ENCODE results near the gene LTB4R2.

The LTB4R2 gene

DNA sequence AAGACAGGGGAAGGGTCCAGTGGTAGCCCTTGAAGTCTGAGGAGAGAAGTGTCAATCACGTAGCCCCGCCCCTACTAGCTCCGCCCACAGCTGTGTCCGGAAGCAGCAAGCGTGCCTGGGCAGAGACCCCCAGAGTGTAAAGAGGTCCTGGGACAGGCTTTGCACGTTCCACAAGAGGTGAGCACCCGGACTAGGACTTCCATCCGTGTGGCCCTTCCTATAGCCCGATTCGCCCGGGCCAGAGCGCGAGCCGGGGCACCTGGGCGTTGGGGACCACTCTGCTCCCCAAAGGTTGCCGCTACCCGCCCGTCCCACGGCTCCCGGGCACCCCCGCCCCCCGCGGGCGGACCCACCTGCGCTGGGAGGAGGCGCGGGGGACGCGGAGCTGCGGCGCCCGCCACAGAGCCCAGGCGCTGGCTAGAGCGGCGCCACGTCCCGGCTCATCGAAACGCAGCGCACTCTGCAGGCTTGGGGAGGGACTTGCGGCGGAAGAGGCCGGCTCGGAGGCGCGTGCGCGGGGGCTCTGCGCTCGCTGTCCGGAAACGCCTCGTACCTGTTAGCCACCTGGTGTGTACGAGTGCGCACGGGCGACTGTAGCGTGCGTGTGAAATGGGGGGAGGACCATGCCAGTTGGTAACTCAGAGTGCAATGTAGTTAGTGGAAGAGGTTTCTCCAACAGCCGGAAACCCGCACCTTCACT lies 38.7 kb upstream of the LTB4R2 start, which contains the start of gene RABGGTA (continued):
- TF ChIP-seq ZNF473 (tag by site-specific recombination; IDR thresholded peaks at IDR 0.05) (no peak), ZNF747 (tag by site-specific recombination; IDR thresholded peaks at IDR 0.05) (no peak), KLF7 (tag by site-specific recombination; IDR thresholded peaks at IDR 0.05; ENCODE audit: borderline replicate concordance) (0 out of 2 replicates have a peak, but pooled peaks have one; percentile 28), OVOL3 (tag by site-specific recombination; IDR thresholded peaks at IDR 0.05) (no peak), ZNF529 (tag by site-specific recombination; IDR thresholded peaks at IDR 0.05; ENCODE audit: insufficient replicate concordance) (no peak), ZNF132 (tag by site-specific recombination; IDR thresholded peaks at IDR 0.05; ENCODE audit: borderline replicate concordance) (no peak), ZBTB1 (tag by site-specific recombination; IDR thresholded peaks at IDR 0.05) (peak; percentile 29; the same call in 1 of the 2 replicates), ZNF292 (tag by site-specific recombination; IDR thresholded peaks at IDR 0.05; ENCODE audit: borderline replicate concordance, low read depth) (no peak), GLI4 (tag by site-specific recombination; IDR thresholded peaks at IDR 0.05) (no peak), BCL11B (tag by site-specific recombination; IDR thresholded peaks at IDR 0.05; ENCODE audit: low read depth) (no peak), ZNF2 (tag by site-specific recombination; IDR thresholded peaks at IDR 0.05) (peak; percentile 37; the same call in 1 of the 2 replicates), ZNF777 (tag by site-specific recombination; IDR thresholded peaks at IDR 0.05; ENCODE audit: borderline replicate concordance) (no peak), ZNF701 (tag by site-specific recombination; IDR thresholded peaks at IDR 0.05) (no peak), ZNF10 (tag by site-specific recombination; IDR thresholded peaks at IDR 0.05) (no peak), ZNF394 (tag by site-specific recombination; IDR thresholded peaks at IDR 0.05; ENCODE audit: borderline replicate concordance) (0 out of 2 replicates have a peak, but pooled peaks have one; percentile 49), GLIS2 (tag by site-specific recombination; IDR thresholded peaks at IDR 0.05) (peak; percentile 91), ZFHX2 (tag by site-specific recombination; conservative IDR thresholded peaks at IDR 0.05) (peak; percentile 75), ZNF623 (tag by site-specific recombination; IDR thresholded peaks at IDR 0.05) (no peak), BCL11A (tag by site-specific recombination; IDR thresholded peaks at IDR 0.05; ENCODE audit: low read depth) (no peak), HOXD13 (CRISPR knock-in tag; IDR thresholded peaks at IDR 0.05; ENCODE audit: borderline replicate concordance) (no peak)
- TF ChIP-seq, protein P1, sequence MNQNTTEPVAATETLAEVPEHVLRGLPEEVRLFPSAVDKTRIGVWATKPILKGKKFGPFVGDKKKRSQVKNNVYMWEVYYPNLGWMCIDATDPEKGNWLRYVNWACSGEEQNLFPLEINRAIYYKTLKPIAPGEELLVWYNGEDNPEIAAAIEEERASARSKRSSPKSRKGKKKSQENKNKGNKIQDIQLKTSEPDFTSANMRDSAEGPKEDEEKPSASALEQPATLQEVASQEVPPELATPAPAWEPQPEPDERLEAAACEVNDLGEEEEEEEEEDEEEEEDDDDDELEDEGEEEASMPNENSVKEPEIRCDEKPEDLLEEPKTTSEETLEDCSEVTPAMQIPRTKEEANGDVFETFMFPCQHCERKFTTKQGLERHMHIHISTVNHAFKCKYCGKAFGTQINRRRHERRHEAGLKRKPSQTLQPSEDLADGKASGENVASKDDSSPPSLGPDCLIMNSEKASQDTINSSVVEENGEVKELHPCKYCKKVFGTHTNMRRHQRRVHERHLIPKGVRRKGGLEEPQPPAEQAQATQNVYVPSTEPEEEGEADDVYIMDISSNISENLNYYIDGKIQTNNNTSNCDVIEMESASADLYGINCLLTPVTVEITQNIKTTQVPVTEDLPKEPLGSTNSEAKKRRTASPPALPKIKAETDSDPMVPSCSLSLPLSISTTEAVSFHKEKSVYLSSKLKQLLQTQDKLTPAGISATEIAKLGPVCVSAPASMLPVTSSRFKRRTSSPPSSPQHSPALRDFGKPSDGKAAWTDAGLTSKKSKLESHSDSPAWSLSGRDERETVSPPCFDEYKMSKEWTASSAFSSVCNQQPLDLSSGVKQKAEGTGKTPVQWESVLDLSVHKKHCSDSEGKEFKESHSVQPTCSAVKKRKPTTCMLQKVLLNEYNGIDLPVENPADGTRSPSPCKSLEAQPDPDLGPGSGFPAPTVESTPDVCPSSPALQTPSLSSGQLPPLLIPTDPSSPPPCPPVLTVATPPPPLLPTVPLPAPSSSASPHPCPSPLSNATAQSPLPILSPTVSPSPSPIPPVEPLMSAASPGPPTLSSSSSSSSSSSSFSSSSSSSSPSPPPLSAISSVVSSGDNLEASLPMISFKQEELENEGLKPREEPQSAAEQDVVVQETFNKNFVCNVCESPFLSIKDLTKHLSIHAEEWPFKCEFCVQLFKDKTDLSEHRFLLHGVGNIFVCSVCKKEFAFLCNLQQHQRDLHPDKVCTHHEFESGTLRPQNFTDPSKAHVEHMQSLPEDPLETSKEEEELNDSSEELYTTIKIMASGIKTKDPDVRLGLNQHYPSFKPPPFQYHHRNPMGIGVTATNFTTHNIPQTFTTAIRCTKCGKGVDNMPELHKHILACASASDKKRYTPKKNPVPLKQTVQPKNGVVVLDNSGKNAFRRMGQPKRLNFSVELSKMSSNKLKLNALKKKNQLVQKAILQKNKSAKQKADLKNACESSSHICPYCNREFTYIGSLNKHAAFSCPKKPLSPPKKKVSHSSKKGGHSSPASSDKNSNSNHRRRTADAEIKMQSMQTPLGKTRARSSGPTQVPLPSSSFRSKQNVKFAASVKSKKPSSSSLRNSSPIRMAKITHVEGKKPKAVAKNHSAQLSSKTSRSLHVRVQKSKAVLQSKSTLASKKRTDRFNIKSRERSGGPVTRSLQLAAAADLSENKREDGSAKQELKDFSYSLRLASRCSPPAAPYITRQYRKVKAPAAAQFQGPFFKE (tag by site-specific recombination; IDR thresholded peaks at IDR 0.05; ENCODE audit: borderline replicate concordance) = no peak
- TF ChIP-seq, protein P2, sequence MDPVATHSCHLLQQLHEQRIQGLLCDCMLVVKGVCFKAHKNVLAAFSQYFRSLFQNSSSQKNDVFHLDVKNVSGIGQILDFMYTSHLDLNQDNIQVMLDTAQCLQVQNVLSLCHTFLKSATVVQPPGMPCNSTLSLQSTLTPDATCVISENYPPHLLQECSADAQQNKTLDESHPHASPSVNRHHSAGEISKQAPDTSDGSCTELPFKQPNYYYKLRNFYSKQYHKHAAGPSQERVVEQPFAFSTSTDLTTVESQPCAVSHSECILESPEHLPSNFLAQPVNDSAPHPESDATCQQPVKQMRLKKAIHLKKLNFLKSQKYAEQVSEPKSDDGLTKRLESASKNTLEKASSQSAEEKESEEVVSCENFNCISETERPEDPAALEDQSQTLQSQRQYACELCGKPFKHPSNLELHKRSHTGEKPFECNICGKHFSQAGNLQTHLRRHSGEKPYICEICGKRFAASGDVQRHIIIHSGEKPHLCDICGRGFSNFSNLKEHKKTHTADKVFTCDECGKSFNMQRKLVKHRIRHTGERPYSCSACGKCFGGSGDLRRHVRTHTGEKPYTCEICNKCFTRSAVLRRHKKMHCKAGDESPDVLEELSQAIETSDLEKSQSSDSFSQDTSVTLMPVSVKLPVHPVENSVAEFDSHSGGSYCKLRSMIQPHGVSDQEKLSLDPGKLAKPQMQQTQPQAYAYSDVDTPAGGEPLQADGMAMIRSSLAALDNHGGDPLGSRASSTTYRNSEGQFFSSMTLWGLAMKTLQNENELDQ (tag by site-specific recombination; IDR thresholded peaks at IDR 0.05; ENCODE audit: low read depth) = no peak
- TF ChIP-seq, protein P3, sequence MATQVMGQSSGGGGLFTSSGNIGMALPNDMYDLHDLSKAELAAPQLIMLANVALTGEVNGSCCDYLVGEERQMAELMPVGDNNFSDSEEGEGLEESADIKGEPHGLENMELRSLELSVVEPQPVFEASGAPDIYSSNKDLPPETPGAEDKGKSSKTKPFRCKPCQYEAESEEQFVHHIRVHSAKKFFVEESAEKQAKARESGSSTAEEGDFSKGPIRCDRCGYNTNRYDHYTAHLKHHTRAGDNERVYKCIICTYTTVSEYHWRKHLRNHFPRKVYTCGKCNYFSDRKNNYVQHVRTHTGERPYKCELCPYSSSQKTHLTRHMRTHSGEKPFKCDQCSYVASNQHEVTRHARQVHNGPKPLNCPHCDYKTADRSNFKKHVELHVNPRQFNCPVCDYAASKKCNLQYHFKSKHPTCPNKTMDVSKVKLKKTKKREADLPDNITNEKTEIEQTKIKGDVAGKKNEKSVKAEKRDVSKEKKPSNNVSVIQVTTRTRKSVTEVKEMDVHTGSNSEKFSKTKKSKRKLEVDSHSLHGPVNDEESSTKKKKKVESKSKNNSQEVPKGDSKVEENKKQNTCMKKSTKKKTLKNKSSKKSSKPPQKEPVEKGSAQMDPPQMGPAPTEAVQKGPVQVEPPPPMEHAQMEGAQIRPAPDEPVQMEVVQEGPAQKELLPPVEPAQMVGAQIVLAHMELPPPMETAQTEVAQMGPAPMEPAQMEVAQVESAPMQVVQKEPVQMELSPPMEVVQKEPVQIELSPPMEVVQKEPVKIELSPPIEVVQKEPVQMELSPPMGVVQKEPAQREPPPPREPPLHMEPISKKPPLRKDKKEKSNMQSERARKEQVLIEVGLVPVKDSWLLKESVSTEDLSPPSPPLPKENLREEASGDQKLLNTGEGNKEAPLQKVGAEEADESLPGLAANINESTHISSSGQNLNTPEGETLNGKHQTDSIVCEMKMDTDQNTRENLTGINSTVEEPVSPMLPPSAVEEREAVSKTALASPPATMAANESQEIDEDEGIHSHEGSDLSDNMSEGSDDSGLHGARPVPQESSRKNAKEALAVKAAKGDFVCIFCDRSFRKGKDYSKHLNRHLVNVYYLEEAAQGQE (tag by site-specific recombination; IDR thresholded peaks at IDR 0.05) = peak; percentile 60; the same call in 1 of the 2 replicates
- TF ChIP-seq, protein P4, sequence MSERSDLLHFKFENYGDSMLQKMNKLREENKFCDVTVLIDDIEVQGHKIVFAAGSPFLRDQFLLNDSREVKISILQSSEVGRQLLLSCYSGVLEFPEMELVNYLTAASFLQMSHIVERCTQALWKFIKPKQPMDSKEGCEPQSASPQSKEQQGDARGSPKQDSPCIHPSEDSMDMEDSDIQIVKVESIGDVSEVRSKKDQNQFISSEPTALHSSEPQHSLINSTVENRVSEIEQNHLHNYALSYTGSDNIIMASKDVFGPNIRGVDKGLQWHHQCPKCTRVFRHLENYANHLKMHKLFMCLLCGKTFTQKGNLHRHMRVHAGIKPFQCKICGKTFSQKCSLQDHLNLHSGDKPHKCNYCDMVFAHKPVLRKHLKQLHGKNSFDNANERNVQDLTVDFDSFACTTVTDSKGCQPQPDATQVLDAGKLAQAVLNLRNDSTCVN (tag by site-specific recombination; optimal IDR thresholded peaks at IDR 0.05) = peak; percentile 94
- TF ChIP-seq, protein P5, sequence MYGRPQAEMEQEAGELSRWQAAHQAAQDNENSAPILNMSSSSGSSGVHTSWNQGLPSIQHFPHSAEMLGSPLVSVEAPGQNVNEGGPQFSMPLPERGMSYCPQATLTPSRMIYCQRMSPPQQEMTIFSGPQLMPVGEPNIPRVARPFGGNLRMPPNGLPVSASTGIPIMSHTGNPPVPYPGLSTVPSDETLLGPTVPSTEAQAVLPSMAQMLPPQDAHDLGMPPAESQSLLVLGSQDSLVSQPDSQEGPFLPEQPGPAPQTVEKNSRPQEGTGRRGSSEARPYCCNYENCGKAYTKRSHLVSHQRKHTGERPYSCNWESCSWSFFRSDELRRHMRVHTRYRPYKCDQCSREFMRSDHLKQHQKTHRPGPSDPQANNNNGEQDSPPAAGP (tag by site-specific recombination; IDR thresholded peaks at IDR 0.05) = peak; percentile 59; the same call in 1 of the 2 replicates
